Activated B cell treated with CpG ODN at 0.5 μM for 24 hours (primary cell): ENCODE data around the gene COL3A1. TPM values are rescaled to one million over a fixed set of nuclear protein-coding genes. Genes with fewer than 3 reads are reported as not detected.

Experiments
- ATAC-seq: fragments of 200-7000 bp; cut with Tn5 transposase; one replicate; pipeline ENCODE4 v1.10.0; 2021; ENCODE audit warnings: low read depth, mild to moderate bottlenecking, moderate library complexity
- CTCF ChIA-PET: fragments of 350-600 bp; sonication (Branson Sonifier 250); formaldehyde crosslinking; loops from one replicate; lab custom pipeline; 2021; ENCODE audit warnings: antibody characterized with exemption; lab: Charles Lee
- POLR2A ChIA-PET: fragments of 350-600 bp; sonication (Branson Sonifier 250); formaldehyde crosslinking; loops from one replicate; lab custom pipeline; 2021; ENCODE audit warnings: antibody characterized with exemption; lab: Charles Lee
- DNase-seq: peaks from one replicate; pipeline ENCODE4 v3.0.0; 2022
- H3K27ac Mint-ChIP-seq: one replicate; pipeline ENCODE4 v1.8.0; 2020; ENCODE audit warnings: mixed read lengths
- H3K27me3 Mint-ChIP-seq: one replicate; pipeline ENCODE4 v1.8.0; 2021; ENCODE audit warnings: mixed read lengths
- H3K36me3 Mint-ChIP-seq: one replicate; pipeline ENCODE4 v1.8.0; 2021; ENCODE audit warnings: low read depth, mixed read lengths
- H3K4me1 Mint-ChIP-seq: one replicate; pipeline ENCODE4 v1.8.0; 2021; ENCODE audit warnings: mixed read lengths
- H3K4me3 Mint-ChIP-seq: one replicate; pipeline ENCODE4 v1.8.0; 2020; ENCODE audit warnings: mild to moderate bottlenecking, mixed read lengths
- H3K9me3 Mint-ChIP-seq: one replicate; pipeline ENCODE4 v1.8.0; 2020; ENCODE audit warnings: mixed read lengths
- CTCF ChIP-seq: fragments of 200-600 bp; IDR thresholded peaks from one replicate; pipeline ENCODE4 v1.8.0; 2022; ENCODE audit warnings: antibody characterized with exemption, mild to moderate bottlenecking
- intact Hi-C: fragments of 100-400 bp; cut with micrococcal nuclease; formaldehyde crosslinking; loops from one replicate; pipeline ENCODE4 v1.15.1; 2024
- total RNA-seq: library from RNA; stranded (reverse); gene quantifications from 2 replicates; pipeline ENCODE4 v1.2.3, GENCODE V29; 2022

The COL3A1 gene
- total RNA-seq, 1 donor from 2014 or later = not detected

DNA sequence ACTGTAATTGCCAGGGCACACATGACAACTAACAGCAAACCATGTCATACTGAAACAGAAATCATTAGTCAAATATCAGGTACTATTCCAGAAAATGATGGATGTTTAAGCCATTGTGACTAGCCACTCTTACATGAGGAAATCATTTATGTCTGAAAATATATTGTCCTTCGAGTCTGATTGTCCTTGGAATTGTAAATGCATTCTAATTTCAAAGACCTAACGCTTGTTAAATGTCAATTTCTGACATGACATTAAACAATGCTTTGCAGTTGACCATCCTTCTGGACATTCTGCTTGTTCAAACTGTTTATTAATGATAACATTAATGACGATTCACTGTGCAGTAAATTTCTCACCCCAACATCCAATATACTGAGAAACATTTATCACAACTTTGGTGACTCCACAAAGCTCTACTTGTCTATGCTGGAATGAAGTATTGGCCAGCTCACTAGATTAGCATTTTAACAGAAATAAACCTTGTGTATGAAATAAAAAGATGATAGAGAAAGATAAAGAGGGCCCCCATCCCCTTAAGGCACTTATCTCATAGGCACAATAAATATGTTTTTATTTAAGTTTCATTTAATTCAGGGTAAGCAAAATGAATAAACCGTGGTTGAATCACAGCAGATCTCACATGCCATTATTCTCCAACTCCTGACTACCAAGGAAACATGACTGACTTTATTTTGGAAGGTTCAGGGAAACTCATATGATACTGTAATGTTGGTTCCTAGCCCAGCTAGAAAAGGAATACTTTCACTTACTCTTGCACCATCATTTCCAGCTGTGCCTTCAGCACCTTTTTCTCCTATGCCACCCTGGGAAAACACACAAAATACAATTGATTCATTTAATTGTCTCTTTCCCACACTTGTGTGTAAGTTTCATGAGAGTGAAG is 82.3 kb downstream of the COL3A1 start:
- Mint-ChIP-seq H3K27ac (no peak overlapping the region), H3K9me3 (no peaks in the 10 kb centered on the region), H3K4me1 (no peaks in the 10 kb centered on the region), H3K4me3 (no peak overlapping the region), H3K36me3 (no peaks in the 10 kb centered on the region), H3K27me3 (no peaks in the 10 kb centered on the region)
- no peak for TF ChIP-seq CTCF
- ATAC-seq (no peak), DNase-seq (no peak)
- CTCF ChIA-PET = no interaction called here
- POLR2A ChIA-PET = no interaction called here
- intact Hi-C loops = loop anchor here (2.0 kb wide), 1 partner anchor 14 kb away; no protein-coding TSS in a partner anchor

DNA sequence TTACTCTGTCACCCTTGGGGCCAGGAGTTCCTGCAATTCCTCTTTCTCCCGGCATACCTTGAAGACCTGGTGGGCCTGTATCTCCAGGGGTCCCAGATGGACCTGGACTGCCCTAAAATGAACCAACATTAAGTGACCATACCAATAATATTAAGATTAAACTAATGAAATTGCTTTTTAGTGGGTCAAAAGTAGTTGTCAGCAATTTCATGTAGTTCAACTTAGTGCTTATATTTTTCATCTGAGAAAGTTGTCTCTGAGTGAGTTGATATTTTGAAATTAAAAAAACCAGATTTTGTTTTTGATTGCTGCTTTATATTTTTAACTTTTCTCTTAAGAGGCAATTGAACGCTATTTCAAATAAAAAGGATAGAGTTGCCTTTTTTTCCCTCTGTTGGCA is 83.1 kb downstream of the COL3A1 start:
- ChIA-PET POLR2A (no interaction called here), CTCF (no interaction called here)
- Mint-ChIP-seq H3K36me3 (no peaks in the 10 kb centered on the region), H3K9me3 (no peaks in the 10 kb centered on the region), H3K27ac (no peak overlapping the region), H3K4me3 (no peak overlapping the region), H3K4me1 (no peaks in the 10 kb centered on the region), H3K27me3 (no peaks in the 10 kb centered on the region)
- ATAC-seq (no peak), DNase-seq (no peak)
- intact Hi-C loops = loop anchor here (2.0 kb wide), 1 partner anchor 13 kb away; no protein-coding TSS in a partner anchor
- TF ChIP-seq CTCF = no peak

DNA sequence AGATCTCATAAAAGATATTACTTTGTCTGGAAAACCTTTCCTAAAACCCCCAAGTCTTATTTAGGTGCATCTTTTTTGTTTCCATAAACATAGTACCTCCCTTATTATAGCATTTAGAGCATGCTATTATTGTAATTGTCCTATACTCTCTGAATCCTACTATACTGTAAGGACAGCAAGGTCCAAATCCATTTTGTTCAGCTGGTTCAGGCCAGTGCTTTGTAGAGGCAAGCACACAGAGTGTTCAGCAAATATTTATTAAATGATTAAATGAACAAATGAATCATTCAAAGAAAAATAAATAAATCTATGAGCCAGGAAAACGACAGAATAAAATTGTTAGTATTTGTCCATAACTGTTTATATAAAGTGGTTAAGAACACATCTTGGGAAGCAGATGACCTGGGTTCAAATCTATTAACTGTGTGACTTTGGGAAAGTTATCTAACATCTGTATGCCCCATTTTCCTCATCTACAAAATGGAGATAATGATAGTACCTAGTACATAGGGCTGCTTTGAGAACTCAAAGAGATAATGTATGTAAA is 86.0 kb downstream of the COL3A1 start:
- no peak for TF ChIP-seq CTCF
- ChIA-PET CTCF (no interaction called here), POLR2A (no interaction called here)
- intact Hi-C loops = no loop called here
- no peak overlapping the region for H3K4me3 Mint-ChIP-seq
- H3K4me1 Mint-ChIP-seq = no peaks in the 10 kb centered on the region
- no peak overlapping the region for H3K27ac Mint-ChIP-seq
- no peak for DNase-seq
- no peak for ATAC-seq
- H3K27me3 Mint-ChIP-seq = no peaks in the 10 kb centered on the region
- H3K36me3 Mint-ChIP-seq = no peaks in the 10 kb centered on the region
- H3K9me3 Mint-ChIP-seq = no peaks in the 10 kb centered on the region

Other genes starting within 250 kb of the COL3A1 start
- 0.13 and 0.24 TPM in 2 replicates for gene COL5A2, start 205.4 kb downstream of the COL3A1 start, total RNA-seq